ENCODE results near the gene TXNRD2.

DNA sequence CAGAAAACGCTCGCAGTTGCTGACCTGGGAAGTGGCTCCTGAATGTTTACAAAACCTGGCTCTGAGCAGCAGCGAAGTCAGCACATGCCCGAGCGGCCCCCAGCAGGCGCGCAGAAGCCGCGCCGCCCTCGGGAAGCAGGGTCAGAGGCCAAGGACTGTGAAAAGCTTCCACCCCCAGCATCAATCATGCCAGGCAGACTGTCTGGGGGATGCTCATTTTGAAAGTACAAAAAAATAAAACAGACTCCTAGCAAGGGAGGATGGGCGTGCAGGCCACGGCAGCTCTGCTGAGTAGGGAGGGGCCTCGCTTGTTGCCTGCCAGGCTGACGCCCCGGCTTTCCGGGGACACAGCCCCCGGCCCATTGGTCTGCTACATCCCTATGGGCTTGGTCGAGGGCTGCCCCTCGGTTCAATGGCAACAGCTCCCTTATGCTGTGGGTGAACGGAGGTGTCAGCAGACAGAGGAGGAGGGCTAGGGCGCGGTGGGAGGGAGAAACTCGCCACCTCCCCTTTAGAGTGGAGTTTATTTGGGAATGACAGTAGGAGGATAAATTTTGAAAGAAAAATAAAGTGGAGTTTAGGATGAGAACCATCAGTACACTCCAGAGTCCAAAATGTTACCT, 49.2 kb downstream of the TXNRD2 start:
- TF ChIP-seq, protein P1, sequence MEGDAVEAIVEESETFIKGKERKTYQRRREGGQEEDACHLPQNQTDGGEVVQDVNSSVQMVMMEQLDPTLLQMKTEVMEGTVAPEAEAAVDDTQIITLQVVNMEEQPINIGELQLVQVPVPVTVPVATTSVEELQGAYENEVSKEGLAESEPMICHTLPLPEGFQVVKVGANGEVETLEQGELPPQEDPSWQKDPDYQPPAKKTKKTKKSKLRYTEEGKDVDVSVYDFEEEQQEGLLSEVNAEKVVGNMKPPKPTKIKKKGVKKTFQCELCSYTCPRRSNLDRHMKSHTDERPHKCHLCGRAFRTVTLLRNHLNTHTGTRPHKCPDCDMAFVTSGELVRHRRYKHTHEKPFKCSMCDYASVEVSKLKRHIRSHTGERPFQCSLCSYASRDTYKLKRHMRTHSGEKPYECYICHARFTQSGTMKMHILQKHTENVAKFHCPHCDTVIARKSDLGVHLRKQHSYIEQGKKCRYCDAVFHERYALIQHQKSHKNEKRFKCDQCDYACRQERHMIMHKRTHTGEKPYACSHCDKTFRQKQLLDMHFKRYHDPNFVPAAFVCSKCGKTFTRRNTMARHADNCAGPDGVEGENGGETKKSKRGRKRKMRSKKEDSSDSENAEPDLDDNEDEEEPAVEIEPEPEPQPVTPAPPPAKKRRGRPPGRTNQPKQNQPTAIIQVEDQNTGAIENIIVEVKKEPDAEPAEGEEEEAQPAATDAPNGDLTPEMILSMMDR (IDR thresholded peaks at IDR 0.05; ENCODE audit: low read length): no peak
- TF ChIP-seq EZH2phosphoT487 (IDR thresholded peaks at IDR 0.05; ENCODE audit: low read length): no peak

All from MM.1S (cell line).